ENCODE data around the gene XRCC5. TPM values are rescaled to one million over a fixed set of nuclear protein-coding genes. Genes with fewer than 3 reads are reported as not detected.

The XRCC5 gene
- total RNA-seq, 1 experiment from 2014 or later: 424 TPM

DNA sequence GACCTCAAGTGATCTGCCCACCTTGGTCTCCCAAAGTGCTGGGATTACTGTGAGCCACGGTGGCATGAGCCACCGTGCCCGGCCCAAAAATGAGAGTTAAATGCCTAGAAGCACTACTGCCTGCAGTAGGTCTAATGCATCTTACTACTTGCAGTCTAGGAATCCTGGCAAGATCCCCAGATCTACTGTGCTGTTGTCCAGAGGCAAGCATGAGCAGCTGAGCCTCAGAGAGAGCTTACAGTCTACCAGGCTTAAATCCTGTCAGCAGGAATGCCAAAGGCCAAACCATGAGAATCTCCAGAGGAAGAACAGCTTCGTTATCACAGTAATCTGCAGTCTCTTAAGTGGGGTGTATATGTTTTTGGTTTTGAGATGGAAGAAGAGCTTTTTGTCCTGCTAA, 54.4 kb downstream of the XRCC5 start:
- intact Hi-C loops (cut with micrococcal nuclease): no loop called here
- Histone ChIP-seq H4K20me1 (ENCODE audit: insufficient read depth) (peaks cover 8% of the 10 kb centered on the region; the same call in 1 of the 2 replicates), H3K27me3 (ENCODE audit: insufficient read depth, low read length) (no peaks in the 10 kb centered on the region), H3K9me3 (ENCODE audit: control insufficient read depth in 1 of 2, insufficient read depth in 1 of 2, low read depth in 1 of 2, low read length in 2 of 2) (no peaks in the 10 kb centered on the region), H3K4me3 (replicated peaks in 1 of 2; ENCODE audit: low read depth in 1 of 2, low read length in 2 of 2) (no peak overlapping the region), H3K9me2 (ENCODE audit: insufficient read depth) (no peaks in the 10 kb centered on the region), H3K27ac (ENCODE audit: low read depth, low read length) (no peak overlapping the region), H3K79me2 (ENCODE audit: insufficient read depth, low read length) (peaks cover 83% of the 10 kb centered on the region), H3K9ac (ENCODE audit: low read length) (no peak overlapping the region), H2AFZ (ENCODE audit: low read depth, low read length, poor library complexity, severe bottlenecking) (no peak overlapping the region), H3K4me1 (ENCODE audit: control insufficient read depth in 1 of 2, insufficient read depth in 2 of 2, low read length in 2 of 2) (no peaks in the 10 kb centered on the region), H3K4me2 (ENCODE audit: low read length) (no peak overlapping the region), H3K36me3 (ENCODE audit: control insufficient read depth in 1 of 2, insufficient read depth in 2 of 2, low read length in 2 of 2) (peaks cover 50 to 73% of the 10 kb centered on the region in 2 experiments)
- no peak for TF ChIP-seq ELF1 (IDR thresholded peaks at IDR 0.05; ENCODE audit: borderline replicate concordance, low read depth)
- TF ChIP-seq EZH2 (IDR thresholded peaks at IDR 0.05): no peak
- no peak for TF ChIP-seq ZNF274 (IDR thresholded peaks at IDR 0.05; ENCODE audit: low read depth, low read length)
- no peak for TF ChIP-seq TCF7L2 (IDR thresholded peaks at IDR 0.05; ENCODE audit: borderline replicate concordance, extremely low read depth, insufficient read depth, insufficient read length)
- no peak for TF ChIP-seq FOSL1 (IDR thresholded peaks at IDR 0.05; ENCODE audit: low read depth)
- TF ChIP-seq CBX3 (IDR thresholded peaks at IDR 0.05; ENCODE audit: low read depth): no peak
- no peak for TF ChIP-seq EGR1 (IDR thresholded peaks at IDR 0.05; ENCODE audit: low read depth)
- TF ChIP-seq SRF (IDR thresholded peaks at IDR 0.05; ENCODE audit: low read depth): no peak
- TF ChIP-seq, protein P1, sequence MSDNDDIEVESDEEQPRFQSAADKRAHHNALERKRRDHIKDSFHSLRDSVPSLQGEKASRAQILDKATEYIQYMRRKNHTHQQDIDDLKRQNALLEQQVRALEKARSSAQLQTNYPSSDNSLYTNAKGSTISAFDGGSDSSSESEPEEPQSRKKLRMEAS (IDR thresholded peaks at IDR 0.05): no peak
- TF ChIP-seq SP1 (IDR thresholded peaks at IDR 0.05; ENCODE audit: low read depth): no peak
- TF ChIP-seq POLR2AphosphoS5 (IDR thresholded peaks at IDR 0.05; ENCODE audit: low read depth, low read length): no peak
- TF ChIP-seq CEBPB (IDR thresholded peaks at IDR 0.05; ENCODE audit: low read depth): no peak
- no peak for TF ChIP-seq EZH2phosphoT487 (IDR thresholded peaks at IDR 0.05; ENCODE audit: borderline replicate concordance)
- no peak for TF ChIP-seq CTCF (IDR thresholded peaks at IDR 0.05 in 2 of 3, conservative IDR thresholded peaks at IDR 0.05 in 1 of 3; ENCODE audit: borderline replicate concordance in 1 of 3, insufficient read depth in 1 of 3, low read depth in 2 of 3, low read length in 2 of 3)
- ChIA-PET CTCF (no interaction called here), RAD21 (ENCODE audit: low non-redundant PET in 1 of 2, low total read pairs in 2 of 2, uncharacterized antibody in 2 of 2, unreplicated experiment in 2 of 2) (no interaction called here), POLR2A (no interaction called here)
- DNase-seq (ENCODE audit: low read depth, low spot score): no peak
- no TSS peak for BruUV-seq (replicated peaks)
- ATAC-seq: no peak

Data from HCT116 (cell line).